DMS114 treated with DMSO at 0.1 percent for 48 hours (cell line): ENCODE results near the gene LYPD6B.

ENCODE experiments used
- DNase-seq: peaks from one replicate; lab custom pipeline; 2025; ENCODE audit not compliant: unreplicated experiment; lab: John Stamatoyannopoulos, UW

LYPD6B gene, protein sequence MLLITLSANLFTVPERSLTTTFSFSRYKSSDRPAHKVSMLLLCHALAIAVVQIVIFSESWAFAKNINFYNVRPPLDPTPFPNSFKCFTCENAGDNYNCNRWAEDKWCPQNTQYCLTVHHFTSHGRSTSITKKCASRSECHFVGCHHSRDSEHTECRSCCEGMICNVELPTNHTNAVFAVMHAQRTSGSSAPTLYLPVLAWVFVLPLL

DNA sequence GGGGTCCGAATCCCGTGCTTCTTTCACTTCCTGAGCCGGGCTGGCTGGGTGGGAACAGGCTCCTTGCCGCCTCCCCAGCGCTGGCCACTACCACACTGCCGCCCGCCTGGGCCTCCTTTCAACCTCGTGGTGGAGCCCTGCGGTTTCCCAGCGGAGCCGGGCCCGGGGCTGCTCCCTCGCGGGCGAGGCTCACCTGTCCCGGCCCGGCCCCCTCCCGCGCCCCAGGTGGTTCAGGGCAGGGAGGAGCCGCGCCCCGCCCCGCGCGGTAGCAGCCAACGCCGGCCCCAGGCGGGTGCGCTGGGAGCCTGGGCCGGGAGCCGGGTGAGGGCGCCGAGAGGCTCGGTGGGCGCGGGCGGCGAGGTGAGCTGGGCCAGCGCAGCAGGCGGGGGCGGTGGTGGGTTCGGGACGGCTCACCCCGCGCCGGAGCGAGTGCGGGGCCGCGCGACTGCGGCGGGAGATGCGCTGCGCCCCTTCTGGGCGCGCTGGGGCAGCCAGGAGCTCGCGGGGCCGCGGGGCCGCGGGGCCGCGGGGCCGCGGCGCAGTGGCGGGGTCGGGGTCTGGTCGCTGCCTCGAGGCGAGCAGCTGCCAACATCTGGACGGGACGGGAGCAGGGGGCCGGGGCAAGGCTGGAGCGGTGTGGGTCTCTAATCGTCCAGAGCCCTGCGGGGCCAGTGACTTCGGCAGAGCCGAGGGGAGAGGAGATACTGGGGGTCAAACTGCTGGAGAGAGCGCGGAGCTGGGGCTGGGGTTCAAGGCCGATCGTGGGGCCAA is at the start of gene LYPD6B:
LYPD6B (plus strand) TSS at position 258 of the 771 bp plus-strand sequence. CDS start 92,250 bp downstream, outside the sequence.
- no peak for DNase-seq

DNA sequence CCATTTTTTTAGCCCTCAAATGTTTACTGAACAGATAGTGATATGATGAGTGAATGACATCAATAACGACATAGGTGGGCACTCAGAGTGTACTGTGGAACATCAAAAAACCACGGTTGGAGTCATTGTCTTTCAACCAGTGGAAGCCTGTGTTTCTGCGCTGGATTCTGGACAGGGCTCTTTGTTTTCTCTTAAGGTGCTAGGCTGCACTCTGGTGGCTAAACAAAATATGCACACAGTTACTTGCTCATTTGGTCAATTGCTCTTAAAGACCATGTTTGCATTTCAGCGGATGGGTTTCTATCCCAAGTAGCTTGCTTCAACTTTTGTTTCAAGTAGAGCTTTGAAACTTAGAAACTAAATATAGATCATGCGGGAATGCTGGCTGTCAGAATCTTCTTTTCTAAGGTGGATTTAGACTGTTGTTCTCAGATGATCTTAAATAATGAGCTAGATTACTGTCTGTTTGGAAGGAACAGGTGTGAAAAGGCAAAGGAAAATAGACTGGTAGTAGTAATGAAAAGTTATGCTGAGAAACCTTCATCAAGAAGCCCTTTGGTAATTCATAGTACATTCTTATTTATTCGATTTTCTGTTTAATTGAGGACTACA is 48.5 kb upstream of the LYPD6B start:
- peak; percentile 43 for DNase-seq

DNA sequence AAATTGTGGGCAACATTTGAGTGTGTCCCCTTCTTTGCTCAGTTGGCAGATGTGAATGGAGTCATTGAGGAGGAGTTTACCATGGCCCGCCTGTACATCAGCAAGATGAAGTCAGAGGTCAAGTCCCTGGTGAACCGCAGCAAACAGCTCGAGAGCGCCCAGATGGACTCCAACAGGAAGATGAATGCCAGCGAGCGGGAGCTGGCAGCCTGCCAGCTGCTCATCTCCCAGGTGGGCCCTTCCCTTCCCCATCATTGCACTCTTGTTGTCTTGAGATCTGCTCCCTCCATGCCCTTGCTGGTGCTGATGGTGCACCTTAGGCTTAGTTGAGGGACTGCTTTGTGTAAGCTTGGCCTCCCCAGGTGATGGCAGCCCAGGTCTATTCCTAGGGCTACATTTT is 47.5 kb upstream of the LYPD6B start:
- no peak for DNase-seq

DNA sequence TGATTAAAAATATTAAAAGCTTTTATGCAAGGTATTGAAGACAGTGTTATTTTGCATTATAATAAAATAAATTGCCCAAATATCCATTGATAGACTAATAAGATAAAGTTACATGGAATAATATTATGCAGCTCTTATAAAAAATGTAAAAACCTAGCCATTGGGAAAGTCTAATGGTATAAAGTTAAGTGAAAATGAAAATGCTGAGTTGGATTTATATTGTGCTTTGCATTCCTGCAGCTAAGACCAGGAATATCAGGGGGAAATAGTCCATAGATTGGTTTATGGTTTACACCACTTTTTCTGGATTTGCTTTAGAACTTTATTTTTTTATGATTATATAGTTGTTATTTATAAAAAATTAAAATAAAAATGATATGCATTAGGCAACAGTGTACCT is 46.1 kb upstream of the LYPD6B start:
- DNase-seq: no peak

DNA sequence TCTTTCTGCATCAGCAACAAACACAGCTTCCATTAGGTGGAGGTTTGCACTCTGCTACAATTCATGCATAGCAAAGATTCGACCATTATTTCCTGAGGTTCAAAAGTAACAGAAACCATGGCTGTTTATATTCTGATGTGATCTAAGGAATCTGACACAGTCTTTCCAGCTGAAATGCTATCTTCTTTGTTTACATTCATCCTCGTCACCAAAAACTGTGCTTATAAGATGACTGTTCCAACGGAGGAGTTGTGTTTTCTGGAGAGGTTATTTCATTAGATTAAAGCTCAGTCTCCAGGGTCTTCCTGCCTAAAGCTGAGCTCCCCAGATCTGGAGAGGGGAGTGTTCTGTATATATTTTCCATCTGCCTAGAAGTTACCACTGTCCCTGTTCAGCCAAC is 45.1 kb upstream of the LYPD6B start:
- DNase-seq: no peak

DNA sequence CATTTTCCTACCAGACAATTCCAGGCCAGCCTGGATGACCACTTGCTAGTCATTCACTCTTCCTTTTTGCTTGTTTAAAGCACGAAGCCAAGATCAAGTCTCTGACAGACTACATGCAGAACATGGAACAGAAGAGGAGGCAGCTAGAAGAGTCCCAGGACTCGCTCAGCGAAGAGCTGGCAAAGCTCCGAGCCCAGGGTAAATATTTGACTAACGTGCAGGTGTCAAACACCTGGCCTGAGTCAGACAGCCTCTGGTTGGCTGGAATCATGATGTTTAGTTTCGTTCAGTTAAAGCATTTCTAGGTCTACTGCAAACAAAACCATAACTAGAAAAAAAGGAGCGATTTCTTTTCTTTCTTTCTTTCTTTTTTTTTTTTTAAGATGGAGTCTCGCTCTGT is 44.2 kb upstream of the LYPD6B start:
- DNase-seq: no peak

DNA sequence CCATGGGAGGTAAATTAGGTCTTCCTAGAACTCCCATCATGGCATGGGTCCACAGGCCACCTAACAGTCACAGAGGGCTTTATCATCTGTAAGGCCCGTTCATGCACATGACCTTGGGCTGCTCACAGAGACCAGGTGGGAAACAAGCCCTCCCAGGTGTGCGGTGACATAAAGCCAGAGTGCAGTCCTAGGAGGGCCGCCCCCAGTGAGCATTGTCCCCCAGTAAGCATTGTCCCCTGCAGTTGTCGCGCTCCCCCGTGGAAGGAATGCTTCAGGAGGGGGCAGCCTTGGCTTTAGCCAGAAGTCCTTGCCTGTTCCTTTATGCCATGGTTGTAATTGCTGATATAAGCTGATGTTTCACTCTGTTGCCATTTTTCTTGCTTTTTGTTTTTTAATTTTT is 41.7 kb upstream of the LYPD6B start:
- no peak for DNase-seq

DNA sequence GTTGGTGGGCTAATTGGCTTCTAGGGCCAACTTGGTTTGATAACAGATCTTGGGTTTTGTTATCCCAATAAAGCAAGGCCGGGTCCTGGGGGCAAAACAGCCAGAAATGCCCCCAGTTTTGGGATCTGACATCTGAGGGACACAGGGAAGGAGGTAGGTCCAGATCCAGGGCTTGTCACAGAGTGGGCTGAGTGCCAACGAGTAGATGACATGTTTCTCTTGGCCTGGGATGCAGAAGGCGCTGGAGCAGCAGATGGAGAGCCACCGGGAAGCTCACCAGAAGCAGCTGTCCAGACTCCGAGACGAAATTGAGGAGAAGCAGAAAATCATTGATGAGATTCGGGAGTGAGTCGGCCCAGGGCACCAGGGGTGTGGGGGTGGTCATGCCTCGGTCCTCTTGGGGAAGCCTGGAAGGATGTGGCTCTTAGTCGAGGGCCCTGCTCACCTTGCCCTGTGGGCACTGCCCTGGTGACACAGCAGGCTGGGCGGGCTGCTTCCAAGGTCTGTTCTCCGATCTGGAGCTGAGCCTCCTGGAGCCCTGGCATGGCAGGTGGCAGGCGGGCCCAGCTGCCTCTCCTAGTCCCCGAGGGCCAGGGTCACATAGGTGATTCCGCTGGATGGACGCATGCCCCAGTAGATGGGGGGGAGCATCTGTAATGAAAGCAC is 40.2 kb upstream of the LYPD6B start:
- DNase-seq: no peak

DNA sequence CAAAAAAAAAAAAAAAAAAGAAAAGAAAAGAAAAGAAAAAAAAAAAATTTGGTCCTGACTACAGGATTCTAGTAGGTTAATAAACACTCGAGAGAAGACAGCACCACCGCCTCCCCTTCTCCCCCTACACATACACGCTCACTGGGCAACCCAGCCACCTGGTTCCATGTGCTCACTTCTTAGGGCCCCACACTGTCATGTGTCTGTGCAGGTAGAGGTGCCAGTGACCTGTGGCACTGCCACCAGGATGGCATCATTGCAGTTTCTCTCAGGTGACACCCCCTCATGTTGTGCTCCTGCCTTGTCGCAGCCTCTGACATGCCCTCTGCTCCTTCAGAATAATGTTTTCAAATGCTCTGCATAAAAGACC is 39.7 kb upstream of the LYPD6B start:
- no peak for DNase-seq

DNA sequence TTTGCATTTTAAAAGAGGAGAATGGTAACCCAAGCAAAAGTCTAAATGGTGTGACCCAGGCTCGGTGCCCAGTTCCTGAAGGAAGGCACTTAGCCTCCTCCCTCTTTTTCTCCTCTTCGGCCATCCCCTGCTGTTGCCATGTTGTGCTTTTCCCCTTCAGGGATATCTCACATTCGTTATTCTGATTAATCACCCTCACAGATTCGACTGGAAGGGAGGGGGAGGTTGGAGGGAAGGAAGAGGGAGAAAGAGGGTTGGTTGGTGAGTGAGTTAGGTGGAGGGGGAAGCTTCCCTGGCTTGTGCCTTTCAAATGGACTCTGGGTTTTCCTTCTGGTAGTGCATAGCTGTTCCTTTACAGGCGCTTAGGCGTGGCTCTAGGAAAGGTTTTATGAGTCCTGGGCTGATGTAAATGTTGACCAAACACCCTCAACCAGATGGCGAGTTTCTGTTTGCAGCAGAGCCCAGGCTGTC is 39.0 kb upstream of the LYPD6B start:
- DNase-seq: no peak

DNA sequence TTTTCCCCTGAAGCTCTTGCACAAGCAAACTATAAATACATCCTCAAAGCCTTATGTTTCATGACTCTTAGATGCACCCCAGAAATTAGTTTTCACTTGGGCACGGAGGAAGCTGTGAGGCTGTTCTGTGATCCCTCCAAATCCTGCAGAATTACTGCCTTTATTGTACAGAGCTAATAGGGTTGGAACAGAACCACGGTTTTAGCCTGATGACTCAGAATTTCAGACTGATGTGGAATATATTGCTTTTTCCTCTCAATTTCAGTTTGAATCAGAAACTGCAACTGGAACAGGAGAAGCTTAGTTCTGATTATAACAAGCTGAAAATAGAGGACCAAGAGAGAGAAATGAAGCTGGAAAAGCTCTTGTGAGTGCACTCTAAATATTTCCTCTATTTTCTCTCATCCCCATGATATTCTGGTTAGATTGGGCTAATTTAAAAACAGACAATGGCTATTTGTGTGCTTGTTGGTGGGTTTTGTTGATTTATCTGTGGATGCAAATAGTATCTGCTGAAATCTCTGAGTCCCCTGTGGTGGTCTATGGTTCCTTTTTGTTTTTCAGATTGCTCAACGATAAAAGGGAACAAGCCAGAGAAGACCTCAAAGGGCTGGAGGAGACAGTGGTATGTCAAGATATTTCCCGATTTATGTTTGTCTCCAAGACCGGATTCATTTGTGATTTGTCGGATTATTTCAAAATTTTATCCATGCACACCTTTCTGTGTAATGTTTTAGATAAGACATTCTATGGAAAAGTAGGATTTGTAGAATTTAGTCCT is 38.2 kb upstream of the LYPD6B start:
- DNase-seq: no peak

DNA sequence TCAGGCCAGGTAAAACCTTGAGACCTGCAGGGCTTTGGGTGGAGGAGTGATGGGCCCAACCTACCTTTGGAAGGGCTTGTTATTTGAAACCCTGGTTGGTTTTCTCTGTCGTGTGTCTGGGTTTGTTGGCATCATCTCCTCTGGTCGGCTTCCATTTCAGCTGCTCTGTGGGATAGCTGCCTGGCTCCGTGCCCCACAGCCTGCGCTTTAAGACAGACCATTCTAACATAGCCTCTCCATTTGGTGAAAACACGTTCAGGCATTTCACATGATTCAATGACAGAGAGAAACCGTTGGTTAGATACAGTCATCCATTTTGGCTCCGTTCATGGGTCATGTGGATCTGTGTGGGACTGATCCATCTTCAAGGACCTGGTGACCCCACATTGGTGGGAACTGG is 37.0 kb upstream of the LYPD6B start:
- DNase-seq: no peak

DNA sequence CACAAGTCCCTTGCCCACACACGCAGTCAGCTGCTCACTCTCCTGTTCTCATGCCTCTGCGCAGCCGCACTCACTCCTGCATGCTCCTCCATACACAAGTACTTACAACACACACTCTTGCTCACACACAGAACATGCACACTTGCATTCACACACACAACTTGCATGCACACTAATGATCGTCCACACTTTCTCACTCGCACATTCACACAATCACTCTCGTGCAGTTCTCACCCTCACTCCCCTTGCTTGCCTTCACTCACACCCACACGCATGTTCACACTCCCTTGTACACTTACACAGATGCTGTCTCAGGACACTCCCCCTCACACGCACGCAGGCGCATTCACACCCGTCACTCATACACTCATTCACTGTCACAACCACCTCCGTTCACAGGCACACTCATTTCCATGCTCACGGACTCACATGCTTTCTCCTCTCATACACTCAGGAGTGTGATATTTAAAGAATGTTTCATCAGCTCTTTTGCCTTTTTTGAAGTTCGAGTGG is 36.1 kb upstream of the LYPD6B start:
- no peak for DNase-seq

DNA sequence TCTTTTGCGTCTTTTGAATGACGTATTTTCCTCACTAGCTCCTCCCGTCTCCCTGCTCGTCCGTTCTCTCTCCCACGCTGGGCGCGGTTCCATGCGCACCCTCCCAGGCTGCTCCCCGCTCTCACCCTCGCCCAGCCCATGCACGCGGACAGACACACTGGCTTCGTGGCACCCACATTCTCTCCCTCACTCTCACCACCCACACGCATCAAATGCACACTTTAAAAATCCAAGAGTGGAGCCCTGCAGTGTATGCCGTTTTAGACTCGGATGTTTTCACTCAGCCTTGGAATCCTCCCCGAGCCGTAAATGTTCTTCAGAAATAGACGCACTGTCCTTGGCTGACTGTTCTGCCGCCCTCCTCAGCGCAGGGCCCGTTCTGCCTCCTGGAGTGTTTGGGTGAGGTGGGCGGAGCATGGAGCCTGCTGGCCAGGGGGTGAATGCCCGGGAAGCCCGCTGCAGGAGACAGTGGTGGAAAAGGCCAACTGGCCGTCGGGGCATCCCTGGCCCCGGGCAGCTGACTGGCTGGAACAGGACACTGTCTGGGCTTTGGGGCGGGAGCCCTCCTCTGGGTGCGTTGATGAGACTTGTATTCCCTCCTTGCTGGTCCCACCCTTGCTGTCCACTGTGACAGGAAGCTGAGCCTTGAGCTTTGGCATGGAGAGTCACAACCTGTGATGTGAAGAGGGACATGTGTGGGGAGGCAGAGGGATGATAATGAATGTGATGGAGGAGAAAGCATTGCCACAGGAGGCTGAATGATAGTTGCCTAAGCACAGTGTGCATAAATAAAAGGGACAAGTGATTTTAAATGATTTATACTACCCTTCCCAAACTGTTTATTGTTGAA is 35.4 kb upstream of the LYPD6B start:
- DNase-seq: no peak

DNA sequence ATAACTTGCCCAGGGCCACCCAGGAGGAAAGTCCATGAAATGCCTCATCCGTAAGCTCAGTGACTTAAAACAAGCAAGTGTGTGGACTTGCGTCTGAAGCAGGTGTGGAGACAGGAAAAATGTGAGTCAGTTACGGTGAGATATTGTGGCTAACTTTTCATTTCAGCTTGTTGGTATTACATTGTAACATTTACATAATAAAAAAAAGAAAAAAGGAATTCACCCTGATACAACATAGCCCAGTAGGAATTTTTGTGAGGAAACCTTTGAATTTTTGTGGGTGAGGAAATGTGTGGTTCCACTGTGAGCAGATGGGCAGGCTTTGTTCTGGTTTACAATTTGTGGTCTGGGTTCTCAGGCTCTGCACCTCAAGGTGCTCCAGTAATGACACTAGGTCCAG is 33.7 kb upstream of the LYPD6B start:
- DNase-seq: no peak

DNA sequence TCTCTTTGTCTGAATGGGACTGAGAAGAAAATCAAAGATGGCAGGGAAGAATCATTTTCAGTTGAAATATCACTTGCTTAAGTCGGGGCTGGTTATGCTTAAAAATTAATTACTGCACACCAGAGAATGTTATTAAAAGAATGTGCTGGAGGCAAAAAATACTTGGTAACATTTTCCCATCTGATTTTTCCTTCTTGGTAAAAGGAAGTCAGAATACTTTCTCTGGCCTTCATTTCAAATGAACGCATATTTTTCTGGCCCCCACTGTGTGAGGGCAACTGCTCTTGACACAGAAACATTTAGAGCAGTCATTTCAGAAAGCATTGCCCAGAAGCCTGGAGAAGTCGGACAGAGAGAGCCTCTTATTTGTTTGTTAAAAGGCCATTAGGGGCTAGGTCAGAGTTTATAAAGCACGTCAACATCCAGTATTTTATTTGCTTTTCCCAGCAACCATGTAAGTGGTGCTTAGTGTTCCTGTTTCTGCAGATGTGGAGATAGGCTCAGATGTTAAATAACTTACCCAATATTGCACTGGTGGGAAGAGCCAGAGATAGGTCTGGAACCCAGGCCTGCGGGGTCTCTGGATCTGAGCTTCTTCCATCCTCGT is 32.9 kb upstream of the LYPD6B start:
- DNase-seq: no peak

DNA sequence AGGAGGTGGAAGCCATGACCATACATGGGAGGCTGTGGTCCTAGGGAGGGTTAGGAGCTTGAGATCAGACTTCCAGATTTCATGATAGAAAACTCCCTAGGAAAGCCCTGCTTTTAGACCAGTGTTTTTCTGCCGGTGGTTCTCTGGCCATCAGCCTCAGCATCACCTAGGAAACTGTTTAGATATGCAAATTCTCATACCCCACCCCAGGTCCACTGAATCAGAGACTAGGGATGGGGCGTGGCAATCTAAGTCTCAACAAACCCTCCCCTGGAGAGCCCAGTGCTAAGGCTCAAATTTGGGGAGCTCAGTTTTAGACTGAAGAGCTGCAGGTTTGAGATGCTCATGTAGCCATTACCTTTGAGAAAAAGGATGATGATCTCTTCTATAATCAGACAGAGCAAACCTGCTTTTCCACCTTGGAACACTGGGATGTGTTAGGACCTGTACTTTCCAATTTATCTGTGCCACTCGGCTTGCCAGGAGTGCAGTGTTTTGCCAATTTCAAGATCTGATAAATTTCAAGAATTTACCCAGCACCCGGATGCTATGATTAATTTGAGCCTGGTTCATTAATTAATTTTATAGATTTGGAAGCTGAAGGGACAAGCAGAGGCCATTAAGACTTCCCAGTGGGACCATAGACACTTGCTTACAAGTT is 31.5 kb upstream of the LYPD6B start:
- DNase-seq: no peak

DNA sequence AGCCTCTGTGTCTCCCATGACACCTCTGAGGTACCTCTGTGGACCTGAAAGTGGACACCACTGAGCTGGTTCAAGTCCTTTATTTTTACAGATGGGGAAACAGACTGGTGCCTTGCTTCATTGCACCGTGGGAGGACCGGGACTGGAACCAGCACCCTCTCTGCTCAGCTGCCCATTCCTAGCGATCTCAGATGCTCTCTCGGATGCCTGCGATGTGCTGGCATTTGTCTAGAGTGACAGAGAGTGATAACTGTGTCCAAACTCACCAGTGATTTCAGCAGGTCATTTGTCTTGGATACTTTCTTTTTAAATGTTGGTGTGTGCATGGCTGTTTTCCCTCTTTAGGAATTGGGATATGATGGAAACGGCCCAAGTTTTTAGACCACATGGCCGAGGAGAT is 30.1 kb upstream of the LYPD6B start:
- no peak for DNase-seq
